NCI-H510A treated with DMSO at 0.1 percent for 48 hours (cell line): ENCODE data around the gene AP1M1.

Source experiments
- DNase-seq: peaks from one replicate; lab custom pipeline; 2025; lab: John Stamatoyannopoulos, UW

AP1M1 gene

DNA sequence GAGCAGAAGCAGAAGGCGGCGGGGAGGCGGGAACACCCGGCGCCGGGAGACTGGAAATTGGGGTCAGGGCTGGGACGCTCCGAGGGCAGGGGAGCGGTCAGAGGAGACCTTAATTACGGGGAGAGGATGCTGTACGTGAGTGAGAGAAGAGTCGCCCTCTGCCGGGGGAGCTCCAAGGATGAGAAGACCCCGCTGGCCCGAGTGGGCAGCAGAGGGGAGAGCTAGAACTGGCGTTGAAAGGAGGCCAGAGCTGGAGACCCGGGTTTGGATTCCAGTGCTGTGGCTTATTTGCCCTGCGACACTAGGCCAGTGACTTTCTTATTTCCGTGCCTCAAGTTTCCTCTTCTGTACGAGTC, 12.0 kb upstream of the AP1M1 start:
- DNase-seq = peak; percentile 18

DNA sequence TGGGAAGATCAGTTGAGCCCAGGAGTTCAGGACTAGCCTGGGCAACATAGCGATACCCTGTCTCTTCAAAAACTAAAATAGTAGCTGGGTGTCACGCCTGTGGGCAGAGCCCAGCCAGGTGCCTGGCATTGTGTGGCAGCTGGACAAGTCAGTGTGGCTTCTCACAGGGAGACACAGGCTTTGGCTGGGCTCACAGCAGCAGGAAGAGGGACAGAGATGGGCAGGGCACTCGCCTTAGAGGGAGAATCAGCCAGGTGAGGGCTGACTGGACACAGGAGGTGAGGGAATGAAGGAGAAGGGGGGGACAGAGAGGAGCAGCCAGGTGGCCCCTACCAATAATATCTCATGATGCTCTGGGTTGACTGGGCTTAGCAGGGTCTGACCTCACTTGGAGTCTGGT, 9.2 kb upstream of the AP1M1 start:
- DNase-seq = no peak

DNA sequence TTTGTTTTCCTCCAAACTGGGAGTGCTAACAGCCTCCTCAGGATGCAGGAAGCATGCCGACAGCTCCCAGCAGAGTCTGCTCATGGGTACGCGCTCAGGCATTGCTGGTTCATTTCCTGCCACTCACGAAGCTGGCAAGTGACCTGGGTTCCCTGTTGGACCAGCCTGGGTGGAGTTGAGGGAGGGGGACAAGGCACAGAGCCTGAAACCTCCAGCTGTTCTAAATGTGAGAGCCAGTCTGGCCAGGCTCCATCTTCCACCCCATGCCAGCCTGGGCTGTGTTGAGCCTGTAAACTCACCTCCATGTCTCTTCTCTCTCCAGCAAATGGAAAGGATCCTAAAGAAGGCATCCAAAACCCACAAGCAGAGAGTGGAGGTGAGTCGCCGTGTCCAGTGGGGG, 7.5 kb upstream of the AP1M1 start:
- DNase-seq = no peak

DNA sequence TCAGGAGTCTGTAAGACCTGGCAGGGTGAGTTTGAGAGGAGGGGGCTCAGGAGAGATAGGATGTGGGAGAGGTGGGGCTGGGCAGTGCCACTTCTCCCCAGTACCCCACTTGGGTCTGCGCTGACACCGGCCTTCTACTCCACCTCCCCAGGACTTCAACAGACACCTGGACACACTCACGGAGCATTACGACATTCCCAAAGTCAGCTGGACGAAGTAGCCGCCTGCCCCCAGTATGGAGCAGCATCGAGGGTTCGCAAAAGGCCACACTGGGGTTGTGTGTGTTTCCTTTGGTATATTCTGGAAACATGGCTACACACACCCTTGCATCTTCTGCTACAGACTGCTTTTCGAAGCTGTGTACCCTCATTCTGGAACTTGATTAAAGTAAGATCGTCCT, 7.0 kb upstream of the AP1M1 start:
- no peak for DNase-seq

DNA sequence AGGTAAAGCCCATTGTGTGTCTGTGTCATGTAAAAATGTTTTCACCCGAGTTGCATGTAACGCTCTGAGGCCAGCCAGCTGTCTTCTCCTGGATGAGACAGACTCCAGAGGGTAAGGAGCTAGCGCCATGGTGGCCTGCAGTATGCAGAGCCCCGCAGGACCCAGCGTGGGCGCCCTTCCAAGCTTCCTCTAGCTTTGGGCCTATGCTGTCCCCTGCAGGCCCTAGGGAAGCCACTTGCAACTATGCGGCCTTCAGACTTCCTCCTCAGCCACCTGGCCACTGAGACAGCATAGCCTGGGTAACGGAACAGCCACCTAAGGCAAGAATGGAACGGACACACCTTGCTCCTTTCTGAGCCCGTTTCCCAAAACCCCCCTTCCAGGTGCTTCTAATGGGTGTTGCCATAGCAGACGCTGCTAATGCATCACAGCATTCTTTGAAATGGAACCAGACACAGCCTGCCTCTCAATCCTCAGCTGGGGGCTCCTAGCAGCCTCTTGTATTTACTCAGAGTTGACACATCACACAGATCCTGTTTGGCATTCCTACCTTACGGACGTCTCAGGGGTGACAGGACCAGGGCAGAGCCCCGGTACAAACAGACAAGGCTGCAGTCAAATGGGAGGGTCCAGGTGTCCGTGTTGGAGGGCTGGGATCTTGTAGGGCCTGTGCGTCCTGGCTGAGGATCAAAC, 6.3 kb upstream of the AP1M1 start:
- no peak for DNase-seq

DNA sequence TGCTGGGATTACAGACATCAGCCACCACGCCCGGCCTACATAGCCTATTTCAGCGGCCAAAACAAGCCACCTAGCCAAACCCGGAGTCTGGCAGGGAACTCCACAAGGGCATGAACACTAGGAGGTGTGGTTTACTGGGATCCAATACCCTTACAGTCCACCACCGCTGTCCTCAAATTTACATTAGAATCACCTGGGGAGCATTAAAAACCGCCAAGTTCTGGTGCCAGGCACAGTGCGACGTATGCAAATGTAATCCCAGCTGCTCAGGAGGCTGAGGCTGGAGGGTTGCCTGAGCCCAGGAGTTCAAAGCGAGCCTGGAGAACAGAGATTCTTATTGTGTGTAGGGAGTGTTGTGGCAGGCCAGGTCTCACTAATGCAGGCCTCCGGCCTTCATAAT, 4.2 kb upstream of the AP1M1 start:
- DNase-seq = no peak

DNA sequence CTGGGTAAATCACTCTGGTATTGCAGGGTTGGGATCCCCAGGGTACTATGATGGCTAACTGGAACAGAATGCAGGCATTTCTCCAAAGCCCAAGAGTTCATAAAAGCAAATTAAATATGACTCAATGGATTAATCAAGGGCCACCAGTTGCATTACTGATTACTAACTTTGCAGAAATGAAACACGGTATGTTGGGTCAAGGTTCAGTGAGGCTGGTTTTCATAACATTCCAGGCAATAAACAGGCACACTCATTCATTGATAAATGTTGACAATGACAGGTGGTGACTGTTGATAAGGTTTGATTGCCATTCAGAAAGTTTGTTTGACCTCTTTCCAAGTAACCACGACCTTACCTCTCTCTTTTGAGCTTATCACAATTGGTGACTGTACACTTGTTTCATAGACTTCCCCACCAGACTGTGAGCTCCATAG, 506 bp upstream of the AP1M1 start:
- DNase-seq = no peak

DNA sequence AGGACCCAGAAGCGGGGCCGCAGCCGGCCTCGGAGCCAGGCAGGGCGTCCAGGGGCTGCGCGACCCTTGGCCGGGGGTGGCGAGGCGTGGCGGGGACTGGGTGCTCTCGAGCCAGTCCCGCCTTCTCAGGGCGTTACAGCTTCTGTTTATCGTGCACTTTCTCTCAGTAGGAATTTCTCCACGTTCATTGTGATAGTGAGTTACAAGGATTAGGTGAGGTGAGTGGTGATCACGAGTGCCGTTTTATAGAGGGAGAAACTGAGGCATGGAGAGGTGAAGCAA, 600 bp downstream of the AP1M1 start:
- no peak for DNase-seq

DNA sequence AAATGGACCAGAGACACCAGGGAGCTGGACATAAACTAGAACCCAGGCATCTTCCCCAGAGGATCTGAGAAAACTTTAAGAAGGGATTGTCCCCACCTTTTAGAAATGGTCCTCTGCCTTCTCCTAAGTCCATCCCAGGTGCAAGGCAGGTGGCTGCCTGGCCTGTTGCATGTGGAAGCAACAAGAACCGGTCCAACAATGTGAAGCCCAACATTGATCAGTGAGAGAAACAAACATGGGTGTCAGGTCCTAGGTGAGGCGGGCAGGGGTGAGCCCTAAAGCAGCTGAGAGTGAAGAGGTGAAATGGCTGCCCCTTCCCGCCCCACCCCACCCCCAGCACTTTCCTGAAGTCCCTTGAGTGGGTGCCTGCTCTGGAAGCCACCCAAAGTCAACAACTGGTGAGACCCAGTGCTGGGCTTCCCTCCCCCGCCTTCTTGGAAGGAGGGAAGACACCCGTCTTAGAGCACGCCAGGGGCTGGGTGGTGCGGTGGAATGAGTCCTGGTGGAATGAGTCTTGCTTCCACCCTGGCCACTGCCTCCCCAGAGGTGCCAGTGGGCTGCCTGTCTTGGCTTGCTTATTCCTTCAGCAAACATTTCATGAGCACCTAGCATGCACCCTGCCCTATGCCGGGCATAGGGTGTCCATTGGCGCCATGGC, 1.7 kb downstream of the AP1M1 start:
- DNase-seq = no peak

DNA sequence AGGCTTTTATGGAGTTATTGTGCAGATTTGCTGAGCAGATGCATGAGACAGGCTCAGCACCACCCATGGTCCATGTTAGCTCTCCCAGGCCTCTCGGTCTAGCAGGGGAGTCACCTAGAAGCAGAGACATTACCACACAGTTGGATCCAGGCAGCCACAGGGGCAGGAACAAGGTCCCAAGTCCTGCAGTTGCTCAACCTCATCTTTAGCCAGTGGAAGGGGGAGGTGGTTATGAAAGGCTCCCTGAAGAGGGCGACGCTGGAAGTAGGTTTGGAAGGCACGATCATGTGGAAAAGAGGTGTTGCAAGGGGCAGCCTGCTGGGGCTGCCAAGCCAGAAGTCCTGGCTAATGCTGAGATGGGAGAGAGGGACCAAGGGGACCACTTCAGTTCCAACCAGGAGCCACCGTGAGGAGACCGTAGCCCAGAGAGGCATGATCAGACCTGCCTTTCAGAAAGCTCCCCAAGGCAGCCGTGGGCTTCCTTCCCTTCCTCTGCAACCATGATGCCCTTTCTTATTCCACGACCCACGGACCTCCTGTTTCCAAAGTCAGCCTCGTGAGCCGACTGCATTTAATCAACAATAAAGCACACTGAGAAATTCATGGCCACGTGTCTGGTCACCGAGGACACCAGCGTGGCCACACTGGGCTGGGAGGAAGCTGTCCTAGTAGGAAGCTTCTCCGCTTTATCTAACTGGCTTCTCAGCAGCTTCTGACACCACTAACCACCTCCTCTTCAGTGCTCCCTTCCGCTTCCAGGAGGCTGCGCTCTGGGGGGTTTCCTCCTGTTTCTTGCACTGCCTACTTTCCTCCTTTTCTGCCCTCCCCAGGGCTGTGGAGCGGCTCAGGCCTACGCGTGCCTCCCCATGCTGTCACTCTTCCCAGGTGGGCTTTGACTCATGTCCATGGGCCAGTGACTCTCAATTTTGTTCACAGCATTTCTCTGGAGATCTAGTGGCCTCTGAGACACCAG, 2.6 kb downstream of the AP1M1 start:
- DNase-seq = no peak

DNA sequence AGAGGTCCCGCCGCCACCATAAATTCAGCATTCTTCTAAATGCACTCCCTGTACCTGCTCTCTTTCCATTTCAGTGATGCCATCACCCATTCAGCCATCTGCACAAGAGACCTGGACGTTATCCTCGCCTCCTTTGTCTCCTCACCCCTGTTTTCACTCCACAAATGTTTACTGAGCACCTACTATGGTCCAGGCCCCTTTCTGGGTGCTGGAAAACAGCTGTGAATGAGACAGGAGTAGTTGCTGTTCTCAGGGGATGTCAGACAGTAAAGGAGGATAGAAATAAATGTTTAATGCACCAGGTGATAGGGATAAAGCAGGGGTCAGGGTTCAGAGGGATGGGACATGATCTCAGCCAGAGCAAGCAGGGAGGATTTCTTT, 3.3 kb downstream of the AP1M1 start:
- DNase-seq = no peak

DNA sequence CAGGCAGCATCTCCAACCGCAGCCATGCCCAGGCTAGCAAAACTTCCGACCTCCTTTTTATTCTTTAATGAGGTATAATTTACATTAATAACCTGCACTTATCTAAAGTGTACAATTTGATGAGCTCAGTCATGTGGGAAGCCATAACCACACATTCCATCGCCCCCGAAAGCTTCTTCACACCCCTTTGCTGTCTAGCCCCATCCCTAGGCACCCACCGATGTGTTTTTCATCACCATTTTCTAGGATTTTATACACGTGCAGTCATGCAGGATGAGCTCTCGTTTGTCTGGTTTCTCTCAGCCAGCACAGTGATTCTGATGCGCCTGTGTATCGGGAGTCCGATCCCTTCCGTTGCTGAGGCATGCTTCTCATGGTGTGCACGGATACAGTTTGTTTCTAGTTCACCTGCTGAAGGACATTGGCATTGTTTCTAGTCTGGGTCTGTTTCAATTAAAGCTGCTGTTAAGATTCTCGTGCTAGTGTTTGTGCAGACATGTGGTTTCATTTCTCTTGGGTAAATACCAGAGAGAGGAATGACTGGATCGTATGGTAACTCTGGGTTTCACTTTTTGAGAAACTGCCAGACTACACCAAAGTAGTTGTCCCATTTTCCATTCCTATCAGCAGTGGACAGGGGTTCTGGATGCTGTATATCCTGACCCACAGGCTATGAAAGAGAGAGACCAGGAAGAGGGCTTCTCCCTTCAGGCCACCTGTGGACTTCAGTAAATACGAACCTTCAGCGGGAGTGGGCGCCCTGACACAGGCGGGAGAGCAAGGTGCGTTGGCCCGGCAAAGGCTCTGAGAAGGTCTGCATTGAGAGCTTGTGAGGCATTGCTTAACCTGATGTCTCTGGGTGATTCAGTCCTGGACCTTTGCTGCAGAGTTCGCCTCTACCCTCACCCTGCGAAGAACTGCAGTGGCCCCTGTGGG, 4.9 kb downstream of the AP1M1 start:
- no peak for DNase-seq

DNA sequence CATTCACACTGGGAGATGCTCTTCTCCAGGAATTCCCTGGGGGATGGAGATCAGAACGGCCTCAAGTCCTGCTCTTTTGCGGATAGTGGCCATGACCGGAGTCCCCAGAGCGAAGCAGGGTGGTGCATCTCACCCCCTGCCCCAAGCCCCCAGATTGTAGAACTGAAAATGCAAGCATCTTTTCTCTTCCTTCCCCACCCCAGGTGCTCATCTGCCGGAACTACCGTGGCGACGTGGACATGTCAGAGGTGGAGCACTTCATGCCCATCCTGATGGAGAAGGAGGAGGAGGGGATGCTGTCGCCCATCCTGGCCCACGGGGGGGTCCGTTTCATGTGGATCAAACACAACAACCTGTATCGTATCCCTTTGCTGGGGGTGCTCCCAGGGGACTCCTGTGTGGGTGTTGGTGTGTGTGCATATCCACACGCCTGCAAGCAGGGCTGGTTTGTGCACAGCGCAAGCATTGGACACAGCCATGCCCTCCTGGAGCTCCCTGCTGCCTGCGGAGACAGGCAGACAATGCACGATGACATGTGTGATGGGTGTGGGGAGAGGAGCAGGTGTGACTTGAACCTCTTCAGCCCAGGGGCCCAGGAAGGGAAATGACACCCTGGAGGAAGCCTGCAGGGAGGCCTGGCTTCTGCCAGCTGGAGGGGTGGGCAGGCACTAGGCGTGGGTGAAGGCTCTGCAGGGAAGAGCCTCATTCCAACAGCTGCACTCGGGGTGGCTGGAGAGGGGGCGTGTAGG, 5.7 kb downstream of the AP1M1 start:
- peak; percentile 33 for DNase-seq

DNA sequence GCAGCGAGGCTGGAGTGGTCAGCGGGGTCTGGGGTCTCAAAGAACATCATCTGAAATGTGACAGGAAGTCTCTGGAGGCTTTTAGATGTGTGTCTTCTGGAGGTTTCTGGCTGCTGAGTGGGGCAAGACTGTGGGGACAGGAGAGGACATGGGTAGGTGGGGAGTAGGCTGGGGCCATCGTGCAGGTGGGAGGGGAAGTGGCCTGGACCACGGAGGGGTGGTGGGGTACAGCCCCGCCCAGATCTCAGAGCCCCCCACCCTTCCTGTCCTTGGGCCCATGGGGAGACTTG, 6.2 kb downstream of the AP1M1 start:
- DNase-seq = no peak

DNA sequence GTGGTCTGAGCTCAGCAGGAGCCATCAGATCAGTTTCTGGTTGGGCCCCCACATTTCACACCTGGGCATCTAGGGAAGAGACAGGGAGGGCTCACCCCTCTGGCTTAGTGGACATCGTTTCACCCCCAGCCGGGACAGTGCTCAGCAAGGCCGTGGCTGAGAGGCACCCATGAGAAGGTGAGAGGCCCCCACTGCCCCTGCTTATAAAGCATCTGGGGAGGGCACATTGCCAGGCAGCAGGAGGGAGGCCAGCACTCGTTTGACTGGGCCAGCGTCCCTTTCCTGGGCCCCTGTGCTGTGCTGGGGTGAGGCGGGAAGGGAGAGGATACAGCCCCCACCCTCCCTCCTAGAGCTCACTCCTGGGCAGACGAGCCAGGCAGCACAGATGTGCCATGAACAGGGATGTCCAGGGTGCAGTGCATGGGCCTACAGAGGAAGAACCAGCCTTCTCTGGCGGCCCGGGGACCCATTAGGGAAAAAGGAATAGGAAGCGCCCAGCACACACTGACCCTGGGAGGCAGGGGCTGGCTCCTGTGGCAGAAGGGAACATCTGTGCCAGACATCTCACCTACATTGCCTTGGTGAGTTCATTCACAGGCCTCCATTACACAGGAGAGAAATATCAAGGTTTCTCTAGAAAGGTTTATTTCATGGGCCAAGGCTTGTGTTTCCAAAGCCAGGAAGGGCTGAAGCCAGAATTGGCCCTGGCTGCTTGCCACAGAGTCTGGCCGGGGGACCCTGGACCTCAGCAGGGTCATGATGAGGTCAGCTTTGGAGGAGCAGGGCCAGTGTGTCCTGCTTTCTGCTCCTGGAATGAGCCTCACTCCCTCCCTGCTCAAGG, 7.7 kb downstream of the AP1M1 start:
- DNase-seq = no peak

DNA sequence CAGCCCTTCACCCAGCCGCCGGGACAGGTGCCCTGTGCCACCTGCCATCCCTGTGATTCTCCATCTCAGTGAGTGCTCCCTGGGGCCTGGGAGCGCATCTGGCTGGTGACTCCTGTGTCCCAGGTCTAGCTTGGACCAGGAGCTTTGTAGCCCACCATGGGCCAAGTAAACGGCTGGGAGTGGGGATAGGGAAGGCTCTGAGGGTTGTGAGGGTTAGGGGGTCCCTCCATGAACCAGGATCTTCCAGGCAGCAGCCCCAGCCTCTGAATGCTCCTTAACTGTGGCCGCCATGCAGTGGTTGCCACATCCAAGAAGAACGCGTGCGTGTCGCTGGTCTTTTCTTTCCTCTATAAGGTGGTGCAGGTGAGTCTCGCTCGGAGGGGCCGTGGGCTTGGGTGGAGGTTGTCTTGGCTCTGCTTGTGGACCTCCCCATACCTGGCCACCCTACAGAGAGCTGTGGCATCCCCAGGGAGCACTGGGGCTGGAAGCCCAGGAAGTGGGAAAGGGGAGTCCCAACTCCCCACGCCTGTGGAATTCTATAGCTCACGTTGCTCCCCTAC, 8.4 kb downstream of the AP1M1 start:
- no peak for DNase-seq

DNA sequence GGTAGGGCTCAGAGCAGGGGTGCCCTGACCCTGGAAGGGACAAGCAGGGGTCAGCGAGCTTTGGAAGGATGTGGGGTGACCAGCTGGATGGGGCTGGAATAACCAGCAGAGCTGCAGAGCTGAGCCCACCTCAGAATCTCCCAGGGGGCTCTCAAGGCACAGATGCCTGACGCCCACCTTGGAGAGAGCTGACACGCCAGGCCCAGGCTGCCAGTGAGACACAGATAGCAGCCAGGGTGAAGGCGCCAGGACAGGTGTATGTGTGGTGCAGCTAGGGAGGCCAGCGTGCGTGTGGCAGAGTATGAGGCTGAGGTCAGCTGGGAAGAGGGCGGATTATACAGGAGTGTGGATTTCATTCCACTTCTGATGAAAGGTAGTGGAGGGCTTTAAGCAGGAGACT, 8.9 kb downstream of the AP1M1 start:
- no peak for DNase-seq

DNA sequence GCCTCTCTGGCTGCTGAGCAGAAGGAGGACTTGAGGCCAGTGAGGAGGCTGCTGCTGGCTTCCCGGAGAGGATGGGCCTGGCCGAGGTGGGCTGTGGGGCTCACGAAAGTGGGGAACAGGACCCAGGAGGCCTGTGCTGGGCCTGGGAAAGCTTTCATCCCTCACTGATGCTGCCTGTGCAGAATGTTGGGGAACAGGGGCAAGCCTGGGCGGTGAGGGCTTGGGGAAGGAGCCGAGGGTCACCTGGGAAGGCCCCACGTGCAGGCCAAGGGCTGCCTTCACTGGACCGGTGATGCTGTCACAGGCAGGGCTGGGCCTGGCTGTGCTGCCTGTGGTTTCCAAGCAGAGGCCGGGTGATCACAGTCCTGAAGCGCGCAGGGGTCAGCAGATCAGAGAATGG, 9.4 kb downstream of the AP1M1 start:
- DNase-seq = no peak

DNA sequence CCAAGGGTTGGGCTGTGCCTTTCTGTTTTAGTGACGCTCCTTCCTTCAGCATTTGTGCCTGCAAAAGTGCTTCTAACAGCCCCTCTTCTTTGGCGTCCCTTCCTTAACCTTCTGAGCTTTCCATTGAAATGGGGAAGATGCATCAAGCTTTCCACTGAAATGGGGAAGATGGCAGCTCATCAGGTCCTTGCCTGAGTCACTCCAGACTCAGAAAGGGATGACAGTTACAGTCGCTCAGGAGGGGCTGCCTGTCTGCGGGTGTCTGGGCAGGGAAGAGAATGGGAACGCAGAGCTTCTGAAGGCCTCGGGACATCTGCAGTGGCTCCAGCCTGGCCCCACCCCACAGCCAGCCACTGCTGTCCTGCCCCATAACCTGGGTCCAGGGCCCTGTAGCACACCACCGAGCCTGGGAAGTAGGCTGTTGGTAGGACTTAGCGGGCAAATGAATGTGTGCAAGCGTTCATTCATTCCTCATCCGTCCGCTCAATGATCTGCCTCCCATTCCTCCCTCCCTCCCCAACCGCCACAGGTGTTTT, 9.8 kb downstream of the AP1M1 start:
- no peak for DNase-seq
